ENCODE measurements around the gene ELF5.

GRCh38 chr11:34513682-34514449 lies at the start of gene ELF5:
- TF ChIP-seq, protein P1, sequence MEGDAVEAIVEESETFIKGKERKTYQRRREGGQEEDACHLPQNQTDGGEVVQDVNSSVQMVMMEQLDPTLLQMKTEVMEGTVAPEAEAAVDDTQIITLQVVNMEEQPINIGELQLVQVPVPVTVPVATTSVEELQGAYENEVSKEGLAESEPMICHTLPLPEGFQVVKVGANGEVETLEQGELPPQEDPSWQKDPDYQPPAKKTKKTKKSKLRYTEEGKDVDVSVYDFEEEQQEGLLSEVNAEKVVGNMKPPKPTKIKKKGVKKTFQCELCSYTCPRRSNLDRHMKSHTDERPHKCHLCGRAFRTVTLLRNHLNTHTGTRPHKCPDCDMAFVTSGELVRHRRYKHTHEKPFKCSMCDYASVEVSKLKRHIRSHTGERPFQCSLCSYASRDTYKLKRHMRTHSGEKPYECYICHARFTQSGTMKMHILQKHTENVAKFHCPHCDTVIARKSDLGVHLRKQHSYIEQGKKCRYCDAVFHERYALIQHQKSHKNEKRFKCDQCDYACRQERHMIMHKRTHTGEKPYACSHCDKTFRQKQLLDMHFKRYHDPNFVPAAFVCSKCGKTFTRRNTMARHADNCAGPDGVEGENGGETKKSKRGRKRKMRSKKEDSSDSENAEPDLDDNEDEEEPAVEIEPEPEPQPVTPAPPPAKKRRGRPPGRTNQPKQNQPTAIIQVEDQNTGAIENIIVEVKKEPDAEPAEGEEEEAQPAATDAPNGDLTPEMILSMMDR (IDR thresholded peaks at IDR 0.05; ENCODE audit: low read length) = no peak
- no peak for TF ChIP-seq EZH2 (IDR thresholded peaks at IDR 0.05; ENCODE audit: borderline replicate concordance, low read length)

All from OCI-LY1 (cell line).